Measurements from ENCODE around the gene FAM13A.

GRCh38 chr4:88705223-88705622, 351.8 kb downstream of the FAM13A start:
- TF ChIP-seq EZH2phosphoT487 (IDR thresholded peaks at IDR 0.05; ENCODE audit: insufficient read depth, low read depth) (no peak), EZH2 (IDR thresholded peaks at IDR 0.05; ENCODE audit: insufficient read depth, poor library complexity, severe bottlenecking) (no peak)
